Stimulated activated CD4-positive, alpha-beta T cell treated with anti-CD3 and anti-CD28 coated beads, Interleukin-4, amount 100 ng/mL, for 4 hours (primary cell): ENCODE measurements around the gene SLC17A3.

Experiments used
- DNase-seq, 2 experiments: peaks; one replicate each; pipeline ENCODE4 v3.0.0-alpha.2; 2020

SLC17A3 gene

GRCh38 chr6:25889877-25890853 is 16.1 kb upstream of the SLC17A3 start:
- no peak for DNase-seq

GRCh38 chr6:25888626-25889025 is 14.6 kb upstream of the SLC17A3 start:
- DNase-seq: no peak

GRCh38 chr6:25886066-25886465 is 12.0 kb upstream of the SLC17A3 start:
- DNase-seq: no peak

- DNase-seq: no peak
These were observed 9.9 kb upstream of the SLC17A3 start for GRCh38 chr6:25883991-25884390.

- no peak for DNase-seq
These were observed 9.5 kb upstream of the SLC17A3 start for GRCh38 chr6:25883536-25883935.

- DNase-seq: peak; percentile 4 to 9
These were observed 8.0 kb upstream of the SLC17A3 start for GRCh38 chr6:25882051-25882496.

- DNase-seq: no peak
These were observed 6.6 kb upstream of the SLC17A3 start for GRCh38 chr6:25880601-25881000.

- no peak for DNase-seq
These were observed 4.8 kb upstream of the SLC17A3 start for GRCh38 chr6:25878721-25879322.

- DNase-seq: no peak
These were observed 2.0 kb upstream of the SLC17A3 start for GRCh38 chr6:25875926-25876602.

- DNase-seq: no peak
These were observed 1.5 kb upstream of the SLC17A3 start for GRCh38 chr6:25875563-25875905.

GRCh38 chr6:25874822-25875562 is 949 bp upstream of the SLC17A3 start:
- no peak for DNase-seq

GRCh38 chr6:25872814-25873213 is 1.2 kb downstream of the SLC17A3 start:
- no peak for DNase-seq

GRCh38 chr6:25869840-25870239 is 4.2 kb downstream of the SLC17A3 start:
- DNase-seq: no peak

- no peak for DNase-seq
These were observed 5.4 kb downstream of the SLC17A3 start for GRCh38 chr6:25868436-25869183.

- no peak for DNase-seq
These were observed 8.0 kb downstream of the SLC17A3 start for GRCh38 chr6:25866011-25866410.

- no peak for DNase-seq
These were observed 10.7 kb downstream of the SLC17A3 start for GRCh38 chr6:25863360-25863759.

- DNase-seq: no peak
These were observed 11.8 kb downstream of the SLC17A3 start for GRCh38 chr6:25862199-25862598.

GRCh38 chr6:25852756-25853155 is 21.3 kb downstream of the SLC17A3 start:
- DNase-seq: no peak

- DNase-seq: no peak
These were observed 22.1 kb downstream of the SLC17A3 start for GRCh38 chr6:25851961-25852360.

- DNase-seq: no peak
These were observed 29.5 kb downstream of the SLC17A3 start for GRCh38 chr6:25844518-25844917.

- no peak for DNase-seq
These were observed 31.5 kb downstream of the SLC17A3 start for GRCh38 chr6:25842526-25842925.
